ENCODE results near the gene LRBA. TPM values are rescaled to one million over a fixed set of nuclear protein-coding genes. Genes with fewer than 3 reads are reported as not detected.

The LRBA gene
- total and polyA plus RNA-seq, 2 donors (not counting 3 experiments of a cell fraction or from before 2014, with no cell fraction given) = 18.0 to 35.1 TPM

DNA sequence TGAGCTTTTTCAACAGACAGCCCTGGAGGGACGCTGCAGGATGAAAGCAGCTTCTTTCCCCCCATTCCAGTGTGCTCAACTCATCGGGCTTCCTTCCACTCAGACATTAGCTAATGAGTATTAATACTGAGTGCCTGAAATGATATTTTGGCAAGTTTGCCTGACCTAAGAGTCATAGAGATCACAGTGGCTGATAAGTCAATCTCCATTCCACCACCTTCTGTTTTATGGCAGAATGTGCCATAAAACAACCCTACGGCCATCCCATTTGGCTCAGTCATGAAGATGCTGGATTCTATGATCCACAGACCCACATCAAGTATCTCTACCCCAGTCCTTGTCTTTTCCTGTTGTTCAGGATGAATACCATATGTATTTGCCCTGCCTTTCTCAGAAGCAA, 481.4 kb downstream of the LRBA start:
- Histone ChIP-seq H4K20me1 (replicated peaks; ENCODE audit: control insufficient read depth, extremely low read depth, insufficient read depth, low read length) (no peaks in the 10 kb centered on the region), H2AFZ (ENCODE audit: low read depth, low read length) (no peak overlapping the region), H3K4me2 (ENCODE audit: insufficient read depth, low read length) (no peak overlapping the region), H3K9ac (replicated peaks; ENCODE audit: extremely low read depth, insufficient read depth, low read length) (no peak overlapping the region), H3K9me1 (replicated peaks; ENCODE audit: control insufficient read depth, extremely low read depth, insufficient read depth, low read length) (no peaks in the 10 kb centered on the region), H3K9me3 (replicated peaks; ENCODE audit: control insufficient read depth, insufficient read depth, low read length) (no peaks in the 10 kb centered on the region), H3K4me3 (replicated peaks in 1 of 3; ENCODE audit: insufficient read depth in 1 of 3, low read depth in 1 of 3, low read length in 3 of 3) (no peak overlapping the region), H3K79me2 (ENCODE audit: control insufficient read depth, insufficient read depth, low read length) (no peaks in the 10 kb centered on the region), H3K27ac (ENCODE audit: insufficient read depth, low read depth, low read length) (no peak overlapping the region), H3K36me3 (ENCODE audit: control insufficient read depth in 2 of 2, extremely low read depth in 1 of 2, insufficient read depth in 2 of 2, low read length in 2 of 2) (no peaks in the 10 kb centered on the region), H3K4me1 (ENCODE audit: control insufficient read depth, extremely low read depth, insufficient read depth, low read length) (no peaks in the 10 kb centered on the region), H3K27me3 (ENCODE audit: control insufficient read depth in 2 of 2, insufficient read depth in 2 of 2, low read length in 2 of 2) (no peaks in the 10 kb centered on the region)
- intact Hi-C loops (cut with micrococcal nuclease) = no loop called here
- BruUV-seq (replicated peaks) = no TSS peak
- POLR2A ChIA-PET = no interaction called here
- CTCF ChIA-PET = interaction anchor here (1.0 kb wide), 1 partner anchor 333 kb away, joined by 3 read pairs; no protein-coding TSS in a partner anchor
- FAIRE-seq (no peak), DNase-seq (ENCODE audit: low read depth, low spot score) (no peak)
- TF ChIP-seq GATA2 (IDR thresholded peaks at IDR 0.05; ENCODE audit: insufficient read depth, insufficient read length, low read depth, low read length) (peak; percentile 14), EZH2 (IDR thresholded peaks at IDR 0.05; ENCODE audit: borderline replicate concordance, low read depth, low read length, severe bottlenecking) (no peak), POLR2A (IDR thresholded peaks at IDR 0.05; ENCODE audit: low read depth, low read length) (no peak)
- dilution Hi-C loops (cut with MboI; ENCODE audit: extremely low pct_ligation_motif_present, low sequenced_read_pairs) = no loop called here

- intact Hi-C loops (cut with micrococcal nuclease) (no loop called here), dilution Hi-C loops (cut with MboI; ENCODE audit: extremely low pct_ligation_motif_present, low sequenced_read_pairs) (no loop called here)
- ChIA-PET POLR2A (no interaction called here), CTCF (no interaction called here)
- no TSS peak for BruUV-seq (replicated peaks)
- H3K9ac ChIP-seq (replicated peaks; ENCODE audit: extremely low read depth, insufficient read depth, low read length) = no peak overlapping the region
- no peak overlapping the region for H3K4me2 ChIP-seq (ENCODE audit: insufficient read depth, low read length)
- FAIRE-seq = no peak
- H3K79me2 ChIP-seq (ENCODE audit: control insufficient read depth, insufficient read depth, low read length) = no peaks in the 10 kb centered on the region
- no peaks in the 10 kb centered on the region for H3K36me3 ChIP-seq (ENCODE audit: control insufficient read depth in 2 of 2, extremely low read depth in 1 of 2, insufficient read depth in 2 of 2, low read length in 2 of 2)
- no peak overlapping the region for H3K27ac ChIP-seq (ENCODE audit: insufficient read depth, low read depth, low read length)
- no peaks in the 10 kb centered on the region for H3K9me3 ChIP-seq (replicated peaks; ENCODE audit: control insufficient read depth, insufficient read depth, low read length)
- no peak overlapping the region for H3K4me3 ChIP-seq (replicated peaks in 1 of 3; ENCODE audit: insufficient read depth in 1 of 3, low read depth in 1 of 3, low read length in 3 of 3)
- H3K9me1 ChIP-seq (replicated peaks; ENCODE audit: control insufficient read depth, extremely low read depth, insufficient read depth, low read length) = no peaks in the 10 kb centered on the region
- no peaks in the 10 kb centered on the region for H4K20me1 ChIP-seq (replicated peaks; ENCODE audit: control insufficient read depth, extremely low read depth, insufficient read depth, low read length)
- no peak overlapping the region for H2AFZ ChIP-seq (ENCODE audit: low read depth, low read length)
- no peak for TF ChIP-seq GATA2 (IDR thresholded peaks at IDR 0.05; ENCODE audit: insufficient read depth, insufficient read length, low read depth, low read length)
- TF ChIP-seq POLR2AphosphoS5 (IDR thresholded peaks at IDR 0.05; ENCODE audit: insufficient read depth, low read depth, low read length) = no peak
- no peak for TF ChIP-seq CTCF (IDR thresholded peaks at IDR 0.05; ENCODE audit: extremely low read depth in 1 of 2, insufficient read depth in 1 of 2, low read depth in 1 of 2, low read length in 2 of 2)
- TF ChIP-seq, protein P1, sequence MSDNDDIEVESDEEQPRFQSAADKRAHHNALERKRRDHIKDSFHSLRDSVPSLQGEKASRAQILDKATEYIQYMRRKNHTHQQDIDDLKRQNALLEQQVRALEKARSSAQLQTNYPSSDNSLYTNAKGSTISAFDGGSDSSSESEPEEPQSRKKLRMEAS (IDR thresholded peaks at IDR 0.05; ENCODE audit: insufficient read depth, insufficient read length) = no peak
- no peak for TF ChIP-seq FOS (IDR thresholded peaks at IDR 0.05; ENCODE audit: borderline replicate concordance, insufficient read depth, low read length)
- no peaks in the 10 kb centered on the region for H3K4me1 ChIP-seq (ENCODE audit: control insufficient read depth, extremely low read depth, insufficient read depth, low read length)
- DNase-seq (ENCODE audit: low read depth, low spot score) = no peak
- H3K27me3 ChIP-seq (ENCODE audit: control insufficient read depth in 2 of 2, insufficient read depth in 2 of 2, low read length in 2 of 2) = no peaks in the 10 kb centered on the region
These were observed 489.7 kb downstream of the LRBA start for GRCh38 chr4:150525321-150525868.
